Stimulated activated CD4-positive, alpha-beta T cell treated with anti-CD3 and anti-CD28 coated beads, Interleukin-15, amount 100 ng/mL, for 1 hour (primary cell): ENCODE data around the gene PTTG1IP2.

Experiments used
- DNase-seq, 2 donors: peaks; one replicate each; pipeline ENCODE4 v3.0.0-alpha.2; 2020; ENCODE audit warnings: low read depth in 1 of 2, low spot score in 1 of 2

Gene PTTG1IP2

DNA sequence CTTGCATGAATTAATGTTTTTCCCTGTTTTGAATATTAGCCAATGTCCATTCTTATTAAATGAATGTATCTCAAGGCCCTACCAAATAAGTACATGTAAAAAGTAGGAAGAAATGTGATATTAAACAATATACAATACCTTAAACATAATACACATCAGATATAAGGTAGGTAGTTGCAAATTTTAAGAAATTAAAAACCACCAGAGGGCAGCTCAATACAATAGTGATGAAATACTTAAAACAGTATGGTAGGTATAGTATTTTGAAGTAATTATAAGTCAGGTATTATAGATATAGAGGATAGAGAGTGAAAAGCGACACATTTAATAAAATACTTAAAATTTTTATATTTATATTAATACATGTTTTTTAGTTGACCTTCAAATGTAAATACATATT, 83.1 kb downstream of the PTTG1IP2 start:
- DNase-seq: no peak

DNA sequence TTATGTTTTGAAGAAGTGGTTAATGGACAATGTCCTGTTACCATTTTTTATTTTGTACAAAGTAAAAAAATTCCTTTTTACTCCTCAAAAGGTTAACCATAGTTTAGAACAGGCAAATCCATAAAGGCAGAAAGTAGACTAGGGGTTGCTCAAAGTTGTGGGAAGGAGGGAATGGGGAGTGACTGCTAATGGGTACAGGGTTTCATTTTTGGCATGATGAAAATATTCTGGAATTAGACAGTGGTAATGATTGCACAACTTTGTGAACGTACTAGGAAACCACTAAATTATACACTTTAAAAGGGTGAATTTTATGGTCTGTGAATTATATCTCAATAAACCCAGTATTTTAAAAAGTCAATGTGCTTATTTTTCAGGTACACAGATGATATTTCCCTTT, 91.3 kb downstream of the PTTG1IP2 start:
- DNase-seq: no peak
